CD4-positive, alpha-beta T cell (primary cell): ENCODE measurements around the gene PCDHGC3. TPM values are rescaled to one million over a fixed set of nuclear protein-coding genes. Genes with fewer than 3 reads are reported as not detected.

Source experiments
- ATAC-seq: fragments of 200-7000 bp; cut with Tn5 transposase; one replicate; pipeline ENCODE4 v1.10.0; 2022; ENCODE audit warnings: mild to moderate bottlenecking; ENCODE audit not compliant: poor library complexity
- CTCF ChIA-PET: fragments of 350-600 bp; sonication (Branson Sonifier 250); formaldehyde crosslinking; loops from one replicate; lab custom pipeline; 2021; ENCODE audit warnings: antibody characterized with exemption, inconsistent platforms; lab: Charles Lee
- POLR2A ChIA-PET: fragments of 350-600 bp; sonication (Branson Sonifier 250); formaldehyde crosslinking; loops from one replicate; lab custom pipeline; 2021; ENCODE audit warnings: antibody characterized with exemption, inconsistent platforms; lab: Charles Lee
- DNase-seq, 14 experiments: peaks; one replicate each; pipeline ENCODE4 v3.0.0-alpha.2; 2013 to 2020; ENCODE audit warnings: mixed read lengths in 2 of 14
- H3K27ac ChIP-seq, 2 donors: one replicate each; pipeline versions ENCODE4 v1.5.1 to v1.7.0; 2013; ENCODE audit warnings: low read length in 2 of 2, low read depth in 1 of 2, mild to moderate bottlenecking in 1 of 2
- H3K27me3 ChIP-seq, 2 experiments: 1 replicate in 1 of 2; 2 replicates in 1 of 2; pipeline versions ENCODE4 v1.6.1 to v1.7.0; 2013; ENCODE audit warnings: low read length in 2 of 2, control low read depth in 1 of 2, mild to moderate bottlenecking in 1 of 2, moderate library complexity in 1 of 2; ENCODE audit not compliant: insufficient read depth in 2 of 2, control insufficient read depth in 1 of 2
- H3K36me3 ChIP-seq: one replicate; pipeline ENCODE4 v1.6.1; 2013; ENCODE audit warnings: low read length, control low read depth; ENCODE audit not compliant: insufficient read depth
- H3K4me1 ChIP-seq: one replicate; pipeline ENCODE4 v1.6.1; 2013; ENCODE audit warnings: low read length, control low read depth; ENCODE audit not compliant: insufficient read depth
- H3K4me3 ChIP-seq: one replicate; pipeline ENCODE4 v1.5.1; 2013; ENCODE audit warnings: mild to moderate bottlenecking, low read length, moderate library complexity
- H3K9me3 ChIP-seq, 2 experiments: 1 replicate in 1 of 2; 2 replicates in 1 of 2; pipeline versions ENCODE4 v1.6.1 to v1.7.0; 2013; ENCODE audit warnings: low read length in 2 of 2, mild to moderate bottlenecking in 2 of 2, control low read depth in 1 of 2, moderate library complexity in 1 of 2; ENCODE audit not compliant: control insufficient read depth in 1 of 2, insufficient read depth in 1 of 2
- H3K27ac Mint-ChIP-seq: one replicate; pipeline ENCODE4 v1.8.0; 2020; ENCODE audit warnings: mixed read lengths
- H3K27me3 Mint-ChIP-seq: one replicate; pipeline ENCODE4 v1.8.0; 2021; ENCODE audit warnings: mixed read lengths
- H3K36me3 Mint-ChIP-seq: one replicate; pipeline ENCODE4 v1.8.0; 2021; ENCODE audit warnings: low read depth, mixed read lengths
- H3K4me1 Mint-ChIP-seq: one replicate; pipeline ENCODE4 v1.8.0; 2021; ENCODE audit warnings: low read depth, mixed read lengths
- H3K4me3 Mint-ChIP-seq: one replicate; pipeline ENCODE4 v1.8.0; 2020; ENCODE audit warnings: mild to moderate bottlenecking, mixed read lengths
- H3K9me3 Mint-ChIP-seq: one replicate; pipeline ENCODE4 v1.8.0; 2020; ENCODE audit warnings: mixed read lengths
- intact Hi-C, 2 experiments: fragments of 100-400 bp; cut with DNase I in 1 of 2; cut with micrococcal nuclease in 1 of 2; formaldehyde crosslinking; loops; one replicate each; pipeline versions ENCODE4 v1.15.1 to v1.9.0; 2023 to 2025; cut with DNase I, micrococcal nuclease
- total RNA-seq, 174 experiments: library from RNA in 2 of 174; stranded (reverse) in 2 of 174; gene quantifications; one replicate each; pipeline ENCODE4 v1.2.3 and lab custom pipeline; 2021 to 2026
- TF ChIP-seq, protein P1 (sequence below): fragments of 200-600 bp; IDR thresholded peaks from one replicate; pipeline ENCODE4 v1.8.0; 2022; ENCODE audit warnings: antibody characterized with exemption, mild to moderate bottlenecking

Gene PCDHGC3
- total RNA-seq, 2 experiments from 2014 or later = not detected

DNA sequence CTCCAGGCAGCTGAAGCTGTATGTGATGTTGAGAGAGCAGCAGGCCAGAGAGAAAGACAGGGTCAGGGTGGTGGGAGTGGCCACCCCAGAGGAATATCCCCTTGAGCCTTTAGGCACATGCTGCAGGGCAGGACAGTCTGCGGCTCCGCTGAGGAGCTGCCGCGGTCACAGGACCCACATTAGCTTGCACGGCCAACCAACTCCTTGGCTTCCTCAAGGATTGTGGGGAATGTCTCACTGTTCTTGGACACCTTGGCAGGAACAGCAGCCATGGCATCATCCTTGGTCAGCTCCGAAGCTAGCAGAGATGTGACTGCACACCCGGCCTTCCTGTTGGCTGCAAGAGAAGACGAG lies 40.9 kb downstream of the PCDHGC3 start:
- Histone ChIP-seq H3K9me3 (peaks cover 0 to 5% of the 10 kb centered on the region in 2 experiments), H3K27me3 (no peaks in the 10 kb centered on the region), H3K4me1 (peaks cover 26% of the 10 kb centered on the region), H3K4me3 (no peak overlapping the region), H3K27ac (no peak overlapping the region), H3K36me3 (peaks cover 71% of the 10 kb centered on the region)
- Mint-ChIP-seq H3K27ac (no peak overlapping the region), H3K27me3 (no peaks in the 10 kb centered on the region), H3K36me3 (peaks cover 14% of the 10 kb centered on the region), H3K4me3 (no peak overlapping the region), H3K4me1 (peaks cover 21% of the 10 kb centered on the region), H3K9me3 (no peaks in the 10 kb centered on the region)
- POLR2A ChIA-PET = no interaction called here
- intact Hi-C loops = no loop called here
- CTCF ChIA-PET = no interaction called here
- no peak for DNase-seq
- no peak for ATAC-seq
- TF ChIP-seq, protein P1, sequence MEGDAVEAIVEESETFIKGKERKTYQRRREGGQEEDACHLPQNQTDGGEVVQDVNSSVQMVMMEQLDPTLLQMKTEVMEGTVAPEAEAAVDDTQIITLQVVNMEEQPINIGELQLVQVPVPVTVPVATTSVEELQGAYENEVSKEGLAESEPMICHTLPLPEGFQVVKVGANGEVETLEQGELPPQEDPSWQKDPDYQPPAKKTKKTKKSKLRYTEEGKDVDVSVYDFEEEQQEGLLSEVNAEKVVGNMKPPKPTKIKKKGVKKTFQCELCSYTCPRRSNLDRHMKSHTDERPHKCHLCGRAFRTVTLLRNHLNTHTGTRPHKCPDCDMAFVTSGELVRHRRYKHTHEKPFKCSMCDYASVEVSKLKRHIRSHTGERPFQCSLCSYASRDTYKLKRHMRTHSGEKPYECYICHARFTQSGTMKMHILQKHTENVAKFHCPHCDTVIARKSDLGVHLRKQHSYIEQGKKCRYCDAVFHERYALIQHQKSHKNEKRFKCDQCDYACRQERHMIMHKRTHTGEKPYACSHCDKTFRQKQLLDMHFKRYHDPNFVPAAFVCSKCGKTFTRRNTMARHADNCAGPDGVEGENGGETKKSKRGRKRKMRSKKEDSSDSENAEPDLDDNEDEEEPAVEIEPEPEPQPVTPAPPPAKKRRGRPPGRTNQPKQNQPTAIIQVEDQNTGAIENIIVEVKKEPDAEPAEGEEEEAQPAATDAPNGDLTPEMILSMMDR = no peak

DNA sequence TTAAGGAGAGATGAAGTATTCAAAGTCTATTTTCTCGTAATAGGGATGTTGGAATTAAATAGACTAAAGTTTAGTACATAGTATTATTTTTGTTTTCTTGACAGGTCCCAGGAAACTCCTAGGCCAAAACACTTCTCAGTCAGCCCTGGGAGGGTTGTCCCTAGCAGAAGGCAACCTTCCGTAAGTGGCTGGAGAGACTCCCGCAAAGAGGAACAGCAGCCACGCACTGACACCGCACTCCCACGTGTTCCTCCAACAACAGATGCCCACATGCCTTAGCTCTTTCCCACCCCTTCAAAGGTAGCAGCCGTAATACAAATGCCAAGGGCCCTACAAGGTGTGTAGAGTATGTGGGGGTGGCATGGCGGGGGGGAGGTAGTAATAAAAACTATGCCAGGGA lies 41.5 kb downstream of the PCDHGC3 start:
- TF ChIP-seq, protein P1 = no peak
- H3K27ac Mint-ChIP-seq = no peak overlapping the region

DNA sequence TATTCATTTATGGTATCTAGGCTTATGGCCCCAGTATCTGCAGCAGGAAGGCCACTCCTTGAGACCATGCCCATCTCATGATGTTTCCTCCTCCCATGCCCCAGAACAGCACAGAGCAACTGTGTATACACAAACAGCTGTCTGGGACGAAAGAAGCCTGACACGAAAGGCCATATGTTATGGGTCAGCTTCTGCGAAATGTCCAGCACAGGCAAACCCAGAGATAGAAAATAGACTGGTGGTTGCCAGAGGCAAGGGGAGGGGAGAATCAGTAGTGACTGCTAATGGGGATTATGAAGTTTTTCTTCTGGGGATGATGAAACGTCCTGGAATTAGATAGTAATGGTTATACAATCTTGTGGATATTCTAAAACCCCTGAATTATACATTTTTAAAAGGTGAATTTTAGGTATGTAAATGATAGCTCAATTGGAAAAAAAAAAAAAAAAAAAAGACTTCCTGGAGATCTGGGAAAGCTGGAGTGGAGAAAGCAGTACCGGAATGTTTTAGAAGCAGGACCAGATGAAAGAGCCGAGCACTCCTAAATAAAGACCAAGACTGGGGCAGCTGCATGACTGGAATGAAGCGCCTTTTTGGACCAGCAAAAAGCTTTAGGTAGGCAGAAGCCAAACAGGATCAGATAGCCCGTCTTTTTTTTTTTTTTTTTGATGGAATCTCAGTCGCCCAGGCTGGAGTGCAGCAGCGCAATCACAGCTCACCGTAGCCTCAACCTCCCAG lies 42.3 kb downstream of the PCDHGC3 start:
- Histone ChIP-seq H3K9me3 (peaks cover 0 to 5% of the 10 kb centered on the region in 2 experiments), H3K27me3 (no peaks in the 10 kb centered on the region), H3K27ac (no peak overlapping the region), H3K4me3 (no peak overlapping the region), H3K36me3 (peaks cover 85% of the 10 kb centered on the region), H3K4me1 (peaks cover 21% of the 10 kb centered on the region)
- Mint-ChIP-seq H3K27me3 (no peaks in the 10 kb centered on the region), H3K4me3 (no peak overlapping the region), H3K9me3 (no peaks in the 10 kb centered on the region), H3K27ac (no peak overlapping the region), H3K36me3 (peaks cover 6% of the 10 kb centered on the region), H3K4me1 (peaks cover 13% of the 10 kb centered on the region)
- intact Hi-C loops = no loop called here
- ATAC-seq (no peak), DNase-seq (no peak)
- ChIA-PET POLR2A (no interaction called here), CTCF (interaction anchor here (0.7 to 1.1 kb wide), 2 partner anchors 46 to 110 kb away, joined by 3 to 4 read pairs; partner anchors contain the start of gene PCDHGB6)
- TF ChIP-seq, protein P1 = no peak

More for the DNA sequence above, 41.5 kb downstream of the PCDHGC3 start:
- Histone ChIP-seq H3K36me3 (peaks cover 77% of the 10 kb centered on the region), H3K4me1 (peaks cover 22% of the 10 kb centered on the region), H3K27me3 (no peaks in the 10 kb centered on the region), H3K27ac (no peak overlapping the region), H3K4me3 (no peak overlapping the region), H3K9me3 (peaks cover 0 to 5% of the 10 kb centered on the region in 2 experiments)
- DNase-seq = no peak
- Mint-ChIP-seq H3K9me3 (no peaks in the 10 kb centered on the region), H3K4me3 (no peak overlapping the region), H3K36me3 (peaks cover 13% of the 10 kb centered on the region), H3K4me1 (peaks cover 20% of the 10 kb centered on the region), H3K27me3 (no peaks in the 10 kb centered on the region)
- ChIA-PET CTCF (no interaction called here), POLR2A (no interaction called here)
- ATAC-seq = no peak
- intact Hi-C loops = no loop called here
